ENCODE results near the gene SLC37A3. TPM values are rescaled to one million over a fixed set of nuclear protein-coding genes. Genes with fewer than 3 reads are reported as not detected.
"Not testable (repeated sequence)": the region's sequence is repeated elsewhere in the genome, so short reads cannot be mapped to it uniquely, and the experiment has no call there.

Gene SLC37A3
- 10 to 100 TPM; 57.6 to 65.5 TPM for total RNA-seq
- long read RNA-seq, transcript SLC37A3-201 (15 exons, 3,349 nt), result major isoform, 129 of 221 reads
- long read RNA-seq, transcript SLC37A3-202 (12 exons, 2,955 nt), result minor isoform, 10 of 221 reads
- long read RNA-seq, partial matches to known transcripts, result 7 of 221 reads
- long read RNA-seq, other reads (novel, unspliced or antisense), result 73 of 221 reads

- DNase-seq (peak; percentile 86 to 92), ATAC-seq (peak; percentile 99)
- intact Hi-C loops (cut with DNase I, micrococcal nuclease), result no loop called here
Observed at GRCh38 chr7:140397784-140398750, at the start of gene SLC37A3. Gene SLC37A3, minus strand, starts transcription at chr7:140398530. Its CDS starts 16,004 bp downstream, at chr7:140382526.

GRCh38 chr7:140447841-140448240 lies 49.5 kb upstream of the SLC37A3 start:
- intact Hi-C loops (cut with DNase I, micrococcal nuclease), result no loop called here
- DNase-seq (no peak), ATAC-seq (no peak)

GRCh38 chr7:140446467-140446866 lies 48.1 kb upstream of the SLC37A3 start:
- intact Hi-C loops (cut with DNase I, micrococcal nuclease), result no loop called here
- DNase-seq (no peak), ATAC-seq (no peak)

GRCh38 chr7:140441519-140441918 lies 43.2 kb upstream of the SLC37A3 start:
- no peak for DNase-seq
- ATAC-seq, result no peak
- intact Hi-C loops (cut with DNase I, micrococcal nuclease), result no loop called here

- DNase-seq, result no peak
- intact Hi-C loops (cut with DNase I, micrococcal nuclease), result no loop called here
- no peak for ATAC-seq
Observed at GRCh38 chr7:140440593-140440992, 42.3 kb upstream of the SLC37A3 start.

GRCh38 chr7:140439359-140439758 lies 41.0 kb upstream of the SLC37A3 start:
- no peak for DNase-seq
- peak; percentile 73 for ATAC-seq
- intact Hi-C loops (cut with DNase I, micrococcal nuclease), result no loop called here

- ATAC-seq, result no peak
- intact Hi-C loops (cut with DNase I, micrococcal nuclease), result no loop called here
- DNase-seq, result no peak
Observed at GRCh38 chr7:140435252-140435895, 37.0 kb upstream of the SLC37A3 start.

- ATAC-seq, result no peak
Observed at GRCh38 chr7:140433396-140433795, 35.1 kb upstream of the SLC37A3 start.

GRCh38 chr7:140426130-140426529 lies 27.8 kb upstream of the SLC37A3 start:
- ATAC-seq (no peak), DNase-seq (no peak)
- intact Hi-C loops (cut with DNase I, micrococcal nuclease), result no loop called here

More at GRCh38 chr7:140433396-140433795, 35.1 kb upstream of the SLC37A3 start:
- no peak for DNase-seq
- intact Hi-C loops (cut with DNase I, micrococcal nuclease), result no loop called here

GRCh38 chr7:140425718-140426117 lies 27.4 kb upstream of the SLC37A3 start:
- no peak for DNase-seq
- no peak for ATAC-seq
- intact Hi-C loops (cut with DNase I, micrococcal nuclease), result no loop called here

GRCh38 chr7:140423501-140423900 lies 25.2 kb upstream of the SLC37A3 start:
- no peak for DNase-seq
- ATAC-seq, result no peak
- intact Hi-C loops (cut with DNase I, micrococcal nuclease), result no loop called here

- DNase-seq (no peak), ATAC-seq (no peak)
- intact Hi-C loops (cut with DNase I, micrococcal nuclease), result no loop called here
Observed at GRCh38 chr7:140421521-140421920, 23.2 kb upstream of the SLC37A3 start.

GRCh38 chr7:140418653-140419052 lies 20.3 kb upstream of the SLC37A3 start:
- intact Hi-C loops (cut with DNase I, micrococcal nuclease), result no loop called here
- no peak for ATAC-seq
- no peak for DNase-seq

GRCh38 chr7:140418156-140418472 lies 19.8 kb upstream of the SLC37A3 start:
- intact Hi-C loops (cut with DNase I, micrococcal nuclease), result not testable (repeated sequence)
- peak; percentile 56 to 62 for DNase-seq
- peak; percentile 67 for ATAC-seq

GRCh38 chr7:140417456-140418155 lies 19.3 kb upstream of the SLC37A3 start:
- DNase-seq, result no peak
- intact Hi-C loops (cut with DNase I, micrococcal nuclease), result no loop called here
- peak; percentile 11 for ATAC-seq

- intact Hi-C loops (cut with DNase I, micrococcal nuclease), result no loop called here
- peak; percentile 46 to 69 for DNase-seq
- ATAC-seq, result peak; percentile 89
Observed at GRCh38 chr7:140416560-140416959, 18.2 kb upstream of the SLC37A3 start.

GRCh38 chr7:140415816-140416215 lies 17.5 kb upstream of the SLC37A3 start:
- ATAC-seq, result not testable (repeated sequence)

GRCh38 chr7:140415361-140415760 lies 17.0 kb upstream of the SLC37A3 start:
- intact Hi-C loops (cut with DNase I, micrococcal nuclease), result no loop called here
- no peak for DNase-seq
- ATAC-seq, result no peak

More at GRCh38 chr7:140415816-140416215, 17.5 kb upstream of the SLC37A3 start:
- DNase-seq; intact Hi-C loops (cut with DNase I, micrococcal nuclease): not testable (repeated sequence)

- DNase-seq (no peak), ATAC-seq (no peak)
- intact Hi-C loops (cut with DNase I, micrococcal nuclease), result no loop called here
Observed at GRCh38 chr7:140404565-140405065, 6.3 kb upstream of the SLC37A3 start.
